Middle frontal gyrus (tissue), 1 donor: Measurements from ENCODE around the gene CCDC28A.

Experiments used
- DNase-seq: peaks from one replicate; pipeline ENCODE4 v3.0.0-alpha.2; 2015; ENCODE audit warnings: low spot score; ENCODE audit errors: extremely low spot score

Gene CCDC28A

DNA sequence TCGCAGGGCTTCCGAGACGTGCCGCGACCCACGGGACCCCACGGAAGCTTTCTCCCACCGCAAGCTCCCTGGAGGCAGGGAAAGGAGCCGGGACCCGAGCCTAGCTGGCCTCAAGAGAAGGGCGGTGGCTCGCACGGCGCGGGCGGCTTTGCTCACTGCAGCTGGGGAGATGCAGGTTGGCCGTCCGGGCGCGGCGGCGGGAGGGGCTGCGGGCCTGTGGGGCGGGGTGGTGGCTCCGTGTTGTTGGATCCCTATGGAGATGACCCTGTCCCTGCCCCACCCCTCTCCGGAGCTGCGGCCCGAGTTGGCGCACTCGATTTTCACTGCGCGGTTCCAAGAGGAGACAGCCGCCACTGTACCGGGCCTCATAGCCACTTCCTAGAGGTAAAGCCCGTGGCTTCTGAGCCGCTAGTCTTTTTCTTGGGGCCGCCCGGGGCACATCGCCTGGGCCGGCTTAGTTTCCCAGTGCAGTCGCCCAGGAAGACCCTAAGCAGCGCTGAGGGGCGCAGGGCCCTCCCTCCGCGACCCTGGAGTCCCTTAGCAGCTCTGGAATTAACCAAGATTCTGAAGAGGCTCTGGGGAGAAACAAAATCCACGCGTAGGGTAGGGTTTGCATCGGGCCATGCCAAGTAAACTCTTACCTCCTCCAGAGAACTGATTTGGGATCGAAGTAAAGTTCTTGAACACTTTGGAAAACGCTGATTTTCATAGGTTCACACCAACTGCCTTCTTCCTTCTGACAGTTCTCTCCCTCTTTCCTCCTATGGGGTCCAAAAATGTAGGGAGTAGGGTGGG is 22.4 kb downstream of the CCDC28A start, which contains the start of gene ECT2L:
TSS of gene ECT2L (plus strand) at position 279 of the 795 bp plus-strand sequence. CDS start 17,188 bp downstream, outside the sequence.
- no peak for DNase-seq

DNA sequence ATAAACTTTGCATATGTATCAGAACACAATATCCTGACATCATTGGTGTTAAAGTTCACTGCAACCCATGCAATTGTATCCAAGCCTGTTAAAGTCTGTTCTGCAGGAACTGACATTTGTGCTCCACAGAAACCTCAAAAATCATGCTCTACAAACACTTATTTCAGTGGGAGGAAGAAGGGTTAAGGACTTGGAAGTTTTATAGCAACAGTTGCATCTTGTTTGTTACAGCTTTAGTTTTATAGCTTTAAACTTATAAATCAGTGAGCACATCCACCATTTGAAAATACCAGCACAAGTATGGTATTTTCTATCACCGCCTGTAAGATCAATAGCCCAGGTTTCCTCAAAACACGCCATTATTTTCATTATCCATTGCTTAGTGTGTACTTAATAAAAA is 23.2 kb downstream of the CCDC28A start:
- no peak for DNase-seq

DNA sequence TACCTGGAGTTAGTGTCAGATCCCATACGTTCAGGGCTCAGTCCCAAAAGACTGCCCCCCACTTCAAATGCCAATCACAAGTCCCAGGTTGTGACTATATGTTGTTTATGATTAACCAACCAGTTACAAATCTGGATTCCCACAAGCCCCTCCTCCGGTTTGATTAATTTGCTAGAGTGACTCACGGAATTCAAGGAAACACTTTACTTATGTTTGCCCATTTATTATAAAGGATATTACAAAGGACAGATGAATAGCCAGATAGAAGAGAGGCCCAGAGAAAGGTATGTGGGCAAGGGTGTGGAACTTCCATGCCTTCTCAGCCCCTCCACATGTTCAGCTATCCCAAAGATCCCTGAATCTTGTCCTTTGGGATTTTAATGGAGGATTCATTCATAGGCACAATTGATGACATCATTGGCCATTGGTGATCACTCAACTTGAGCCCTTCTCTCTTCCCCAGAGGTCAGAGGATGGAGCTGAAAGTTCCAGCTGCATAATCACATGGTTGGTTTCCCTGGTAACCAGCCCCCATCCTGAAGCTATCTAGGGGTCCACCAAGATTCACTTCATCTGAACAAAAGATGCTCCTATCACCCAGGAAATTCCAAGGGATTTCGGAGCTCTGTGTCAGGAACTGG is 24.4 kb downstream of the CCDC28A start:
- DNase-seq = no peak

DNA sequence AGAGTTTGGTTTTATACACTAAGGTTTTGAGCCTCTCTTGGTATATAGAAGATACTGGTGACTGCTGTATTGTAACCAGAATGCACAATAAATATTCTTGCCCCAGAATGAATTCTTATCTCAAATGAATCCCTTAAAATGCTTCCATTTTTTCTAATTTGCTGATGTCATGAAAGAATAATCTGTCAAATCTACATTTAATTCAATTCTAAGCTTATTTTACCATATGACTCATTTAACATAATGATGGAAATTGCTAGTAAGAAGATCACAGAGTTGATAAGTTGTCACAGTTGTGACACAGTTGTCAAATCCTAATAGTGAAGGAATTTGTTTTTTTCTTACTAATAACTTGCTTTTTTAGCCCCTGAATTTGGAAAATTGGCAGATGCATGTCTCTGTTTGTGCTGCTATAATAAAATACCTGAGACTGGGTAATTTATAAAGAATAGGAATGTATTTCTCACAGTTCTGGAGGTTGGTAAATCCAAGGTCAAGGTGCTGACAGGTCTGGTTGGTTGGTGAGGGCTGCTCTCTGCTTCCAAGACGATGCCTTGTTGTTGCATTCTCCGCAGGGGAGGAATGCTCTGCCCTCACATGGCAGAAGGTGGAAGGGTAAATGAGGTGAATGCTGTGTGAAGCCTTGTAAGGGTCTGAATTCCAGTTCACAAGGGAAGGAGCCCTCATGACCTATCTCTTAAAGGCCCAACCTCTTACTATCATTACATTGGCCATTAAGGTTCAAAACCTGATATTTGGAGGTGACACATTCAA is 27.0 kb downstream of the CCDC28A start:
- DNase-seq = no peak

DNA sequence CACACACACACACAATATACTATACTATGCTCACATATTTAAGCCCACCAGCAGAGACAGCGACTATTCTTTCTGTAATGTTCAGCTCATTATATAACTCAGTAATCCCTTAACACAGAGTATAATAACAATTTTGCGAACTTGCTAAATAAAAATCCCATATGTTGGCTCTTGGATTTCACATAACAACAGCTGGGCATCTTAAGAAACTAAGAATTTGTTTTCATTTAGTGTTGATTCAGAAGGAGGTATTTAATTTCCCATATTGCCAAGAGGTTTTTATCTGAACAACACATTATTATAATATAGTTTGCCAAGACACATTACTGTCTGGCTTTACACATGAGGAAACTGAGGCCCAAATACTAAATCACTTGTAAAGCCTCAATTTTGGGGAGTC is 29.8 kb downstream of the CCDC28A start:
- no peak for DNase-seq

DNA sequence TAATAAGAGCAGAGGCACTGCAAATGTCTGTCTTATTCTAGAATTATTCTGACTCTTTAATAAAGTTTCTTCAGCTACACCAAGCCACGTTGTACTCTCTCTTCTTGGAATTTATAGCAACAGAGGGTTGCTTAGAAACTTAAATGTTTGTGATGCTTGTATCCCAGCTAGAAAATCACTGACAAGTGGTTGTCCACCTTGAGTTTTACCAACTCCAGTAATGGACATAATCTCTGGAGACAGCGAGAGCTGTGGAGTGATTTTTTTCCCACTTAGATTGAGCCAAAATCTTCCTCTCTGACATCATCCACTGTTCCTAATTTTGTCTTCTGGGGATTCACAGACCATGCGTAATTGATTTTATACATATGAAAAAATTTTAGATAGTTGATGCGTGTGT is 30.3 kb downstream of the CCDC28A start:
- no peak for DNase-seq

DNA sequence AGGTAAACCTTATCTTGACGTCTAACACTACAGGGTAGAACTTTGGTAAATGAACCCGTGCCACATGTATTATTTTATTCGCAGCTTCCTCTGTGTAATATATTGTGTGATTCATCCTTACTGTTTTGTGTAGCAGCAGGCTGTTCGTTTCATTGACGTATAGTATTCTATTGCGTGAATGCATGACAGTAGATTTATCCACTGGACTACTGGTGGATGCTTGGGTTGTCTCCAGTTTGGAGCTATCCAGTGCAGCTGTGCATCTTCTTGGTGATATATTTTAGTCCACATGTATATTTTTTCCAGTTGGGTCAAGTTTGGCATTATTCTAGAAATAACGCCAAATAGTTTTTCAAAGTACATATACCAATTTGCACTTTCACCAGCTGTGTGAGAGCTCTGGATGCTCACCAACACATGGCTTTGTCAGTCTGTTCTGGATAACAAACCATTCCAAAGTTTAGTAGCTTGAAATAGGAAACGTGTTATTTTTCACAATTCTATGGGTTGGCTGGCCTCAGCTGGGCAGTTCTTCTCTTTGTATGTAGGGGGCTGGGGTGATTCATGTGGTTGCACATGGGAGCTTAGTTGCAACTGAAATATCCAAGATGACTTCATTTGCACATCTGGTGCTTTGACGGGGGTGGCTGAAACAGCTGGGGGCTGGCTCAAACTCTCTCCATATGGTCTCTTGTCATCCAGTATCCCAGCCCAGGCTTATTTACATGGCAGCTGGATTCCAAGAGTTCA is 31.6 kb downstream of the CCDC28A start:
- no peak for DNase-seq

DNA sequence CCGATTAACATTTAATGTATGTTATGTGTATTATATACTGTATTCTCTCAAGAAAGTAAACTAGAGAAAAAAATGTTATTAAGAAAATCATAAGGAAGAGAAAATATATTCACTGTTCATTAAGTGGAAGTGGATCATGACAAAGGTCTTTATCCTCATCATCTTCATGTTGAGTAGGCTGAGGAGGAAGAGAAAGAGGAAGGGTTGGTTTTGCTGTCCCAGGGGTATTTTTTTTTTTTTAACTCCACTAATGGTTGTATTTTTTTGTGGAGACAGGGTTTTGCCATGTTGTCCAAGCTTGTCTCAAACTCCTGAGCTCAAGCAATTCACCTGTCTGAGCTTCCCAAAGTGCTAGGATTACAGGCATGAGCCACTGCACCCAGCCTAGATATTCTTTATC is 33.3 kb downstream of the CCDC28A start:
- DNase-seq = no peak

DNA sequence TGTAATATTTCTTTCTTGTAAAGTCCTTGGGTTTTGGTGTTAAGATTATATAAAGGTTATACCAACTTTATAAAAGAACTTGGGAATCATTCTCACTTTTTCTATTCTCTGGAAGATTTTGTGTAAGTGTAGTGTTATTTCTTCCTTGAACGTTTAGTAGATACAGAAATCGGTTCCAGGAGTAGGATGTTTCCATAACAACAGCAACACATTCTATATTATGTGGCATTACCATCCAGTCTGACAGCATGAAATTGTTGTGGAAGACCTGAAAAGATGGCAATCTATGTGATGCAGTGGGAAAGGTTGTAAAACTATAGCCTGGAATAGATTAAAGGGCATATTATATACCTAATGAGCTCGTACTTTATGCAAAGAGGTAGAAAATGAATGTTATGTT is 36.1 kb downstream of the CCDC28A start:
- DNase-seq = no peak

DNA sequence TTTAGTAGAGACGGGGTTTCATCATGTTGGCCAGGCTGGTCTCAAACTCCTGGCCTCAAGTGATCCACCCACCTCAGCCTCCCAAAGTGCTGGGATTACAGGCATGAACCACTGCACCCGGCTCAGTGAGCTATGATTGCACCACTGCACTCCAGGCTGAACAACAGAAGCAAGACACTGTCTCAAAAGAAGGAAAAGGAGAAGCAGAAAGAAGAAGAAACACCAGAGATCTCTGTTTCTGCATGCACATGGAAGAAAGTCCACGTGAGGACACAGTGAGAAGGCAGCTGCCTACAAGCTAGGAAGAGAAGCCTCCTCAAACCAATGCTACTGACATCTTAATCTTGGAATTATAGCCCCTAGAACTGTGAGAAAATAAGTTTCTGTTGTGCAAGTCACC is 38.3 kb downstream of the CCDC28A start:
- no peak for DNase-seq

DNA sequence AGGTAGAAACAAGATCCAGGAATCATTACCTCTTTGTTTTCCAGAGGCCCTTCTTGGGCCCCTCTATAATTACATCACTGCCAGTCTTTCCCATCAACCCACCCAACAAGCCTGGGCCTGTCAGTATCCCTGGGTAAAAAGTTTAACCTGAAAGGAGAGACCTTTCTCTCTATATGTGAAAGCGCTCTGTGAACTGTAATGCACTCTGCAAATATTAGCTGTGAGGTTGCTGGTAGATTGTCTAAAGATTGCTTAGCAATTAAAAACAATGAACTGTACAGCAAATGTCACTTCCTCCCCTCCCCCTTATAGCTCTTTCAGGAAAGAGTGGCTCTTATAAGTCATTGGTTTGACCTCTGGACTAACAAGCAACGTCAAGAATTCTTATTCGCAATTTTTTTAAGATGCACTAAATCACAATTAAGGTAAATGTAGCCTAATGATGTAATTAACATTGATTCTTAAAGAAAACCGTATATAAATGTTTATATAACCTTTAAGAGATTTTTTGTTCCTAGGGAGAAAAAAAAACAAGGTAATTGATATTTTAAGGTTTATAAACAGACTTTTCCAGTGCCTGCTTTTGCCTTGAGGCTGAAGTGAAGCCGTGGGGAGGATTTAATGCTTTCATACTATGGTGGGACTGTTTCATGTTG is 40.7 kb downstream of the CCDC28A start:
- no peak for DNase-seq

DNA sequence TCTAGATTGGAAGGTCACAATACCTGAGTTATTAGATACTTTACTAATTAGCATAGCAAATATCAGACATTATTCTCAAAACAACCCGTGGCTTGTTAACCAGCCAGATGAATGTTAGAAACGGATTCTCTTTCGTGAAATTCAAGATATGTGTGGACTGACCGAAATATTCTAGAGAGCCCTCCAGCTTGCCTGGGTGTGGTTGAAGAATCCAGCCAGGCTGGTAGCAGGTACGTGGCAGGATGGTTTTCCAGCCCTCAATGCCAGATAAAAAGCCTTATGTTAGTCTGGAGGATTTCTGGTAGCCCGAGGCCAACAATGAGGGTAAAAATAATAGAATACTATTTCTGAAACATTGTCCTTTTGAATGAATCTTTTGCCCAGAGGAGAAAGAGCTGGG is 41.7 kb downstream of the CCDC28A start:
- DNase-seq = no peak

DNA sequence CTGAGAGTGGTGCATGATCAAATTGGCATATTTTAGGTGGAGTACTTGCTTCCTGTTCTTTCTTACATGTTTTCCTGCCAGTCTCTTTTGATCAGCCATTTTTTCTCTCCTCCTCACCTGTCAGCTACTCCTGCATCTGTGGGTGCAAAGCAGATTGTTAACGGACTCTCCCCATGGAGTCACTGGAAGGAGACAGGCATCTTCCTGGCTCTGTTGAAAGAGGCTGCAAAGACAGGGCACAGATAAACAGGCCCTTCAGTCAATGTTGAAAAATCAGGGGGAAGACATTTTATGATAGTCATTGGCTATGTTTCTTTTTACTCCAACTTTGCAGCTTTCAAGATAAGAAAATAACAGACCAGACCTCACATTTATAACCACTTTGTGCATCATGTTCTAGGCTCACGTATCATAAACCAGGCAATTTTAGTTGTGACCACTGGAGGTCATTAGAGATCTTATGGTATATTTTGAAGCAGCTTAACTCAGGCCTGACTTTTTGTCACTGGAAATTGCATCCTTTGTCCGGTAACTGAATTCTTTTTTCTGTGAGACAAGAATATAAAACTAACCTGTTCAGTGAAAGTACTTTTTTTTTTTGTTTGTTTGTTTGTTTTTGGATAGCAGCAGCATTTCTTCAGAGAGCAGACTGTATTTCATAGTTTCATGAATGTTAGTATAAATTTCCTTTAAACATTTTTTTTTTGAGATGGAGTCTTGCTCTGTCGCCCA is 42.4 kb downstream of the CCDC28A start:
- DNase-seq = peak; percentile 51

DNA sequence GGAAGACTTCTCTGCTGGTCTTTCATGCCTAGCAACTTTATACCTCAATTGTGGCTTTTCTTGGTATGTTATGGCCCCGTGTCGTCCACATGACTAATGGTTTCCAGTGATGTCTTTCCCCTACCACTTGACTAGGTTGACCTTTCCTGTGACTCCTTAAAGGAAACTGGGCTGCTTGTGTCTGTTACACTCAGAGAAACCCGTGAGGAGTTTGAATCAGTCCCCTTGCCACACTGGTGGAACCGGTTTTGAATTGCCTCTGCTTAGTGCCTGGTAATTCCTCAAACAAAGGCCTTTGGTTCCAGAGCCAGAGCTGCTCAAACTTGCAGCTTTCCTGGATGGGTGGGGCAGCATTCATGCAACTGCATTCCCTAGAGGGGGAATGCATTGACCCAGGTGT is 44.2 kb downstream of the CCDC28A start:
- no peak for DNase-seq

DNA sequence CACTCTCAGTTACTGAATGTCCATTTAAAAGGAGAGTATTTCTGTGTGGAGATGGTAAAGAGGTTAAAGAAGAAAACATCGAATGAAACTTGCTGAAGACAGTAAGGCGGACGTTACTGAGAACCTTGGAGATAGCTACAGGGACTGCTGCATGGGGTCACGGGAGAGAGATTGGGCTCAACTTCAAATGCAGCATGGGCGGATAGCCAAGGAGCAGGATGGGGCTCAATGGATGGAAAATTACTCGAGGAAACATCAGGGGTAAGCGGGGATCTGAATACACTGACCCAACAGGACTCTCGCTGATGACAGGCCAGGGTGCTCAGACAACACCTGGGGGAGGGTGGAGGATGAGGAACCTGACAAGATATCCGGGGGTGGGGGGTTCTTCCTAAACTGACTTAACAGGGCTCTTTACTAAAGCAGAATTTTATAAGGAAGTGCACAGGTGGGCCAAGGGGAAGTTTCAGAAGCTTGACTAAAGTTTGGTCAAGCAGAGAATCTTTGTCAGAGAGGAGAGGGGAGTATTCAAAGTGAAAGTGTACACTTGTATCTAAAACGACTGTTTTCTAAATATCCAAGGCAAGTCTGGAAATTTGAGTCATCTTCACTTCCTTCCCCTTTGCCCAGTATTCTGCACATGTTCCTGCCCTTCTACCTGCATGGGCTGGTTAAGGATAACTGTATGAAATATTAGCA is 45.1 kb downstream of the CCDC28A start:
- DNase-seq = no peak

DNA sequence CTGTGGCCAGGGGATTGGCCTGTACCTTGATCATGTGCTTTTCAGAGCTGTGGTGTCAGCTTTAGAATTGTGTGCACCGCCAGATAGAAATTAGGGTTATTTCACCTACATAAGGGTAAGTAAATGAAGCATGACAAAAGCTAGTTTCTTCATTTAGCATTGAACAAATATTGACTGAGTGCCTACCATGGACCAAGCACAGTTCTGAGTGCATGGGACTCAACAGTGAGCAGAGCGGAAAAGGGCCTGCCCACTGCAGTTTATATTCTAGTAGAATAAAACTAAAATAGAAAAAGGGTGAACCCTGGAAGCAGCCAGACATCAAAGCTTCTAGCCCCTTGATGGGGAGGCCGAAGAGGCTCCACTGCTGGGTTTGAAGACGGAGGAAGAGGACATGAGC is 48.0 kb downstream of the CCDC28A start:
- no peak for DNase-seq

DNA sequence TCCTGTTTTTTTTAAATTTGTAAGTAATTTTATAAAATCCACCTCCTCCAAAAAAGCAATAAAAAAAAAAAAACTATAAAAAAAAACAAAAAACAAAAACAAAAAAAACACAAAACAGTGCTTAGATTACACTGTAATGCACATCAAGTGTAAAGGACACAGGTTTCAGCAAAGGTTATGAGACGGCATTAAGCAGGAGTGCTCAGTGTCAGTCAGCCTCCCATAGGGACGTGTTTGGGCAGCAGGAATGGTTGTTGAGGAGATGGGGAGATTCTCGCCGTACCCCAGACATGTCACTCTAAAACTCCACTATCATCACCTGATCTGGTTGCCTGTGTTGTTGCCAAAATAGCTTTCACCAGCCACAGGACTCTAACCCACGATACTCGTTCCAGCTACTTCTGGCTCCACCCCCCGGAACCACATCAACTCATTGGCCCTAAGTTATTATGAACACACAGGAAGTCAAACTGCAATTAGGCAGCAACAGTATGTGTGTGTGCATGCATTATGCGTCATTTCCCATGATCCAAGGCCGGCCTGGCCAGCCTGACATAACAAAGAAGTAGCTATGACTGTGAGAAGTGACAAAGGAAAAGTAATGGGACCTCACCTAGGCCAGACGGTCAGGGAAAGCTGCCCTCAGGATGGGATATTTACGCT is 51.0 kb downstream of the CCDC28A start:
- DNase-seq = no peak

DNA sequence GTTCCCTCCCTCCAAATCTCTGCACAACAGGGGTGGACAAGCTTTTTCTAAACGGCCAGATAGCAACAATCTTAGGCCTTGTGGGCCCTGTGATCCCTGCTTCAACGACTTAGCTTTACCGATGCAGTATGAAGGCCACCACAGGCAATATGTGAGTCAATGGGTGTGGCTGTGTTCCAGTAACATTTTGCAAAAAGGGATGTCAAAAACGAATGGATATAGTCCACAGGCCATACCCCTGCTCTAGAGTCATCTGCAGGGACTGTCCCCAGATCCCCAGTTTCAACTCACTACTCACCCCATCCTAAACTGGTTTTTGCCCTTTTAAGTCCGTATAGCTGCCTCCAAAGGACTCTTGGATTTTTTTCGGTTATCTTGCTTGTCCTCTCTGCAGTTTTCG is 56.7 kb downstream of the CCDC28A start:
- DNase-seq = no peak

DNA sequence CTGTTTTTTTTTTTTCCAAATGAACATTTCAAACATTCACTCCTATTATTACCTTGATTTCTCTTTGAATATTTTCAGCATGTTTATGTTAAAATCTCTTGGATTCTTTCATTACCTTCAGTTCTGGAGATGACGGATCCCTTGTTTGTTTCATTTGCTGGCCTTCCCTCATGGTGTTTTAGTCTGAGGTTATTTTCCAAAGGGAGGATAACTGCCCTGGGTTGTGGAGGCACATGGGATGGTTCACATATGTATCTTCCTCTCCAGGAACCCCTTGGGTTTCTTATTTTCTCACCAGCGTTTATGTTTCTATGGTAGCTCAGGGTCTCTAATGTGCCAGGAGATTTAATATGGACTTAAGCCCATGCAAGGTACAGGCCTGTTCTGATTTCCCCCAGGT is 58.6 kb downstream of the CCDC28A start:
- DNase-seq = no peak
